Karpas-422 (cell line): ENCODE results near the gene RGS6. TPM values are rescaled to one million over a fixed set of nuclear protein-coding genes. Genes with fewer than 3 reads are reported as not detected.

Experiments
- DNase-seq: peaks from one replicate; pipeline ENCODE4 v3.0.0-alpha.2; 2015
- H2AFZ ChIP-seq: fragments of 200-600 bp; sonication (generic); 2 replicates; pipeline ENCODE4 v1.6.1; 2014; ENCODE audit warnings: antibody characterized with exemption, low read length, mixed read lengths
- H3K27ac ChIP-seq: fragments of 200-600 bp; sonication (generic); 2 replicates; pipeline ENCODE4 v1.5.1; 2014; ENCODE audit warnings: mild to moderate bottlenecking, low read length, moderate library complexity
- H3K27me3 ChIP-seq: fragments of 200-600 bp; sonication (generic); 2 replicates; pipeline ENCODE4 v1.6.1; 2014; ENCODE audit warnings: low read length, mixed read lengths
- H3K36me3 ChIP-seq: fragments of 200-600 bp; sonication (generic); 2 replicates; pipeline ENCODE4 v1.6.1; 2014; ENCODE audit warnings: low read length, mixed read lengths; ENCODE audit not compliant: insufficient read depth
- H3K4me1 ChIP-seq: fragments of 200-600 bp; sonication (generic); 2 replicates; pipeline ENCODE4 v1.6.1; 2014; ENCODE audit warnings: mild to moderate bottlenecking, low read length, mixed read lengths
- H3K4me2 ChIP-seq: fragments of 200-600 bp; sonication (generic); 2 replicates; pipeline ENCODE4 v1.6.1; 2014; ENCODE audit warnings: low read length, low read depth, mild to moderate bottlenecking; ENCODE audit not compliant: poor library complexity, severe bottlenecking
- H3K4me3 ChIP-seq: fragments of 200-600 bp; sonication (generic); 2 replicates; pipeline ENCODE4 v1.5.1; 2014; ENCODE audit warnings: mild to moderate bottlenecking, antibody characterized with exemption, low read length, mixed read lengths
- H3K79me2 ChIP-seq: fragments of 200-600 bp; sonication (generic); 2 replicates; pipeline ENCODE4 v1.6.1; 2014; ENCODE audit warnings: mild to moderate bottlenecking, low read length, mixed read lengths
- H3K9ac ChIP-seq: fragments of 200-600 bp; sonication (generic); 2 replicates; pipeline ENCODE4 v1.6.0; 2014; ENCODE audit warnings: low read length
- H3K9me2 ChIP-seq: fragments of 200-600 bp; sonication (generic), shearing (Covaris generic); replicated peaks from 2 replicates; pipeline ENCODE4 v1.6.0; 2014; ENCODE audit warnings: mild to moderate bottlenecking, low read length, moderate library complexity; ENCODE audit not compliant: insufficient read depth
- H3K9me3 ChIP-seq: fragments of 300-700, 200-600 bp; sonication (generic); 2 replicates; pipeline ENCODE4 v1.6.1; 2014; ENCODE audit warnings: low read length, mixed read lengths
- H4K20me1 ChIP-seq: fragments of 200-600 bp; sonication (generic); 2 replicates; pipeline ENCODE4 v1.6.1; 2014; ENCODE audit warnings: mild to moderate bottlenecking, antibody characterized with exemption, low read length, low read depth; ENCODE audit not compliant: insufficient read depth
- total RNA-seq: library from RNA; depleted of rRNA; stranded (reverse); fragments of >200 nt; shearing (Covaris generic); gene quantifications from 2 replicates; pipeline ENCODE4 v1.2.3, GENCODE V29; 2014; ENCODE audit warnings: low replicate concordance

RGS6 gene
- total RNA-seq, 1 experiment from 2014 or later = 0.07 TPM

DNA sequence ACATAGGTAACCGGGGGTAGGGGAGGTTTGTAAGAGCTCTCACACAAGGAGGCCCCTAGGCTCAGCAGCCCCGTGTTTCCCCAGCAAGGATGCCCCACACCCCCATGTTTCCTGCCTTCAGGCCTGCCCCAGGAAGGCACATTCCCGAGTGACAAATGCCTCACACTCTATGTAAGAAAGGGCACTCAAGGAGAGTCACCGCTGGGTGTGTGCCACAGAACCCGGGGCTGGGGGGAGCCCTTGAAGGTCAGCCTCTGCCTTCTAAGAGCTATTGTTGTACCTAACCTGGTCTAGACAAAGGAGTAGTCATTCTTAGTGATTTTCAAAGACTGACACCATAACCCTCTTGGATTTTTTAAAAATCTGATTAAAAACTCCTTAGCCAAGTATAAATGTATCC, 628.1 kb downstream of the RGS6 start:
- Histone ChIP-seq H3K27me3 (no peaks in the 10 kb centered on the region; the same call in 1 of the 2 replicates), H3K9ac (no peak overlapping the region), H3K79me2 (no peaks in the 10 kb centered on the region), H3K4me1 (peaks cover 16% of the 10 kb centered on the region), H3K4me3 (no peak overlapping the region), H4K20me1 (0 out of 2 replicates have a peak, but pooled peaks cover 6% of the 10 kb centered on the region), H3K36me3 (no peaks in the 10 kb centered on the region), H3K9me3 (no peaks in the 10 kb centered on the region), H3K9me2 (no peaks in the 10 kb centered on the region), H3K27ac (no peak overlapping the region), H3K4me2 (no peak overlapping the region), H2AFZ (no peak overlapping the region)
- no peak for DNase-seq

DNA sequence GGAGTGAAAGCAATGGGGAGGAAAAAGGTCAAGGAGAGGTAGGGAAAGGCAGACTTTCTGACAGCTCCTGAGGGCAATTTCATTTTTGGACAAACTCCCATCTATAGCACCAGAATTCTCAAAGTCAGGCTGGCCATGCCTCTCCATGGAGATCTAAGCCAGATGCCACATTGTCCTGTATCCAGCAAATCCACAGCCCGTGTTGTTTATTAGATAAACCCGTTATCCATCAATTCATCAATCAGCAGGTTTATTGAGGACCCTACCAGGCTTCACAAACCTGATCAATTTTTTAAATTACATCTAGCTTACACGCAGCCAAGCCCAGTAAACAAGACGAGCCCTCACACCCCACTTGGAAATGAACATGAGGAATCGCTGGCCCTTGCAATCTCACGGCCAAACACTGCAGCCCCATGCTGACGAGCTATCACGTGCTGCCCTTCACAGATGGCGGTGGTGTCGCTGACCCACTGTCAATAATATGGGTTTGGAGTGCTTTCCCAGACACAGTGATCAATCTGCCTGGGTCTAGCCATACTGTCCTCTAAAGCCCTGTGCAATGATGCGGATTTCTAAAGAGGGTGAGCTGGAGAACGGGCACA, 628.8 kb downstream of the RGS6 start:
- H3K9me3 ChIP-seq = no peaks in the 10 kb centered on the region
- no peaks in the 10 kb centered on the region for H3K36me3 ChIP-seq
- no peaks in the 10 kb centered on the region; the same call in 1 of the 2 replicates for H3K27me3 ChIP-seq
- no peak overlapping the region for H2AFZ ChIP-seq
- 0 out of 2 replicates have a peak, but pooled peaks cover 6% of the 10 kb centered on the region for H4K20me1 ChIP-seq
- H3K4me1 ChIP-seq = peaks cover 16% of the 10 kb centered on the region
- H3K4me3 ChIP-seq = no peak overlapping the region
- no peak for DNase-seq
- H3K4me2 ChIP-seq = no peak overlapping the region
- H3K9ac ChIP-seq = no peak overlapping the region
- H3K9me2 ChIP-seq = no peaks in the 10 kb centered on the region
- no peak overlapping the region for H3K27ac ChIP-seq
- H3K79me2 ChIP-seq = no peaks in the 10 kb centered on the region

GRCh38 chr14:72562300-72562699, 630.1 kb downstream of the RGS6 start:
- no peak overlapping the region for H3K9ac ChIP-seq
- no peaks in the 10 kb centered on the region for H3K9me3 ChIP-seq
- no peaks in the 10 kb centered on the region for H3K79me2 ChIP-seq
- H3K4me3 ChIP-seq = no peak overlapping the region
- no peak for DNase-seq
- no peaks in the 10 kb centered on the region for H3K36me3 ChIP-seq
- H3K9me2 ChIP-seq = no peaks in the 10 kb centered on the region
- no peak overlapping the region for H3K27ac ChIP-seq
- H3K4me1 ChIP-seq = peaks cover 16% of the 10 kb centered on the region
- H3K4me2 ChIP-seq = no peak overlapping the region
- H3K27me3 ChIP-seq = no peaks in the 10 kb centered on the region; the same call in 1 of the 2 replicates
- H2AFZ ChIP-seq = no peak overlapping the region
- 0 out of 2 replicates have a peak, but pooled peaks cover 6% of the 10 kb centered on the region for H4K20me1 ChIP-seq

DNA sequence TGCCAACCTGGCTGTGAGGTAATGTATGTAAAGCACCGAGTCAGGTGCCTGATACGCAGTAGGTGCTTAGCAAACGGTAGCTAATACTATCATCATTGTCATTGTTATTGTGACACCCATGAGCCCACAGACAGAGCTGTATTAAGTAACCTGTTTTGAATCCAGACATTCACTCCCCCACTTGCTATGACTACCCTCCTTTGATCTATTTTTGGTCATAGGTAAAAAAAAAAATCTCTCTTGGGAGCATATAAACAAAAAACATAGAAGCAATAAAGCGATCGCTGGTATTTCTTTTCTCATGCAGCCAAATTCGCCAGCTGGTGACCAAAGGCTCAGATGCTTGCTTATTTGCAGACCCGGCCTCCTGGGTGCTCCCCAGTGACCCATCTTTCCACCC, 631.4 kb downstream of the RGS6 start:
- Histone ChIP-seq H3K9ac (no peak overlapping the region; the same call in 1 of the 2 replicates), H3K79me2 (no peaks in the 10 kb centered on the region), H3K9me3 (no peaks in the 10 kb centered on the region), H3K27me3 (no peaks in the 10 kb centered on the region; the same call in 1 of the 2 replicates), H3K27ac (no peak overlapping the region), H3K4me3 (no peak overlapping the region), H3K4me2 (no peak overlapping the region), H3K4me1 (peaks cover 16% of the 10 kb centered on the region), H4K20me1 (0 out of 2 replicates have a peak, but pooled peaks cover 6% of the 10 kb centered on the region), H3K9me2 (no peaks in the 10 kb centered on the region), H2AFZ (no peak overlapping the region), H3K36me3 (no peaks in the 10 kb centered on the region)
- peak; percentile 51 for DNase-seq

- Histone ChIP-seq H3K4me2 (no peak overlapping the region), H3K4me1 (peaks cover 16% of the 10 kb centered on the region), H3K79me2 (no peaks in the 10 kb centered on the region), H2AFZ (no peak overlapping the region), H3K9me3 (no peaks in the 10 kb centered on the region), H3K4me3 (no peak overlapping the region), H3K9ac (no peak overlapping the region), H4K20me1 (0 out of 2 replicates have a peak, but pooled peaks cover 6% of the 10 kb centered on the region), H3K27ac (no peak overlapping the region), H3K27me3 (no peaks in the 10 kb centered on the region; the same call in 1 of the 2 replicates), H3K36me3 (no peaks in the 10 kb centered on the region), H3K9me2 (no peaks in the 10 kb centered on the region)
- DNase-seq = no peak
Measured at GRCh38 chr14:72565149-72565559, 632.9 kb downstream of the RGS6 start.

DNA sequence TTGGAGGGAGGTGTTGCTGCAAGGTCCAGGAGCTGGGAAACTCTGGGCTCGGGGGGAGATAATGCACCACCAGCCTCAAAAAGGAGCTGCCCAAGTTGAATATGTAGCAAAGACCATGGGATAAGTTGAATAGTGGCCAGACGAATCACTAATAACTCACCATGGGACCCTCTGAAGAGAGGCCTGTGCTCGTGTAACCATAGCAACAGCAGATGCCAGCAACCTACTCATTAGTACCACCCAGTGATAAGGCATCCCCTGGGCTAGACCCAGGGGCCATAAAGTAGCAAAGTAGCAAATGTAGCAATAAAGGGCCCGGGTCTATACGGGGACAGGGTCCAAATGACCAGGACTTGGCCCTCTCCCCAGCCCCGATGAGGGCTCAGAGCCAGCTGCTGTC, 633.7 kb downstream of the RGS6 start:
- Histone ChIP-seq H3K36me3 (no peaks in the 10 kb centered on the region), H3K9ac (no peak overlapping the region), H3K4me1 (peaks cover 16% of the 10 kb centered on the region), H3K27me3 (no peaks in the 10 kb centered on the region; the same call in 1 of the 2 replicates), H2AFZ (no peak overlapping the region), H3K9me2 (no peaks in the 10 kb centered on the region), H4K20me1 (0 out of 2 replicates have a peak, but pooled peaks cover 6% of the 10 kb centered on the region), H3K27ac (no peak overlapping the region), H3K4me3 (no peak overlapping the region), H3K4me2 (no peak overlapping the region), H3K79me2 (no peaks in the 10 kb centered on the region), H3K9me3 (no peaks in the 10 kb centered on the region)
- DNase-seq = no peak

DNA sequence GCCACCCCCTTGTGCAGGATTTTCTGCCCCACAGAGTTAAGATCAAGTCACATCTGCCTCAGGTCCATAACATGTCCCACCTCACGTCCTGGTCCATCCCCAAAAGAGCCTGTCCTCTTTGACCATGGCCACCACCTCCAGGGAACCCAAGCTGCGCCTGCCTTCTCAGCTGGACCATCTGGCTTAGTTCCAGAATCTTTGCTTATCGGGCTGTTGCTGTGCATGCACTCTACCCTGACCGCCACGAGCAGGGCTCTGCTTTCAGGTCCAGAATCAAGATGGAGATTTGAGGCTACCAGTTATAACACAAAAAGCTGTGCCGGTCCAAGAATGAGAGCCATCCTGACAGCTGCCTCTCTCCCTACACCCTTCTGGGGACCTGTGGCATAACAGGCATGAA, 635.0 kb downstream of the RGS6 start:
- Histone ChIP-seq H3K9me3 (no peaks in the 10 kb centered on the region), H3K27ac (no peak overlapping the region), H3K9me2 (no peaks in the 10 kb centered on the region), H3K9ac (no peak overlapping the region), H3K4me2 (no peak overlapping the region), H2AFZ (no peak overlapping the region), H3K4me1 (peaks cover 16% of the 10 kb centered on the region), H4K20me1 (0 out of 2 replicates have a peak, but pooled peaks cover 6% of the 10 kb centered on the region), H3K36me3 (no peaks in the 10 kb centered on the region), H3K4me3 (no peak overlapping the region), H3K27me3 (no peaks in the 10 kb centered on the region; the same call in 1 of the 2 replicates), H3K79me2 (no peaks in the 10 kb centered on the region)
- DNase-seq = no peak

DNA sequence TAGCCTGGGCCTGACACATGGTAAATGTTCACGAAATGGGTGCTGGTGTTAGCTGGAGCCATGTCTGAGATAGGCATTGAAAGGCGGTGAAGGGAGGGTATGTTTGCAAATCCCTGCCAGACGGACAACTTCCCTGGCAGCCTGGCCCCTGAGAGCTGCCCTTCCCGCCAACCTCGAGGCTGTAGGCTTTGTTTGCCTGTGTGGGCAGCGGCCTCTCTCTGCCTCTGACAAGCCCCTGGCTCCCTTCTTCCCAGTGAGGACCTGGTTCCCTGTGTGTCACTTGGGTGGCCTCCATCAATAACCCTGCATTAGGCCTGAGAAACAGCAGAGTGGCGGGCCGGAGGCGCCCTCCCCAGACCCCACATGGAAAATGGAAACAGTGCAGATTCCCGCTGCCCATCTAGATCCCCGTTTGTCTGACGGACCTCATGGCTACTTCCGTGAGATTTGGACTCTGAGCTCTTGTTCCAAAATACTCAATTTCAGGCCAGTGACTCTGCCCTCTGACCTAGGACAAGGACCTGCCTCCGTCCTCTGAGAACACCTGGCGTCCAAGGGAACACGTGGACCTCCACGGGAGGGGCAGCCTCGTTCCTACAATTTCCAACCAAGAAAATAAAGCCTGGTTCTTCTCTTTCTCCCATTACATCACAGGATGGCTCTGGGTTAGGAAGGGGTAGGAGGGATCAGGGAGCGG, 636.2 kb downstream of the RGS6 start:
- Histone ChIP-seq H3K4me2 (no peak overlapping the region), H3K36me3 (no peaks in the 10 kb centered on the region), H3K9me2 (no peaks in the 10 kb centered on the region), H3K4me3 (no peak overlapping the region), H3K27me3 (no peaks in the 10 kb centered on the region; the same call in 1 of the 2 replicates), H4K20me1 (0 out of 2 replicates have a peak, but pooled peaks cover 6% of the 10 kb centered on the region), H3K4me1 (peaks cover 10% of the 10 kb centered on the region), H3K9ac (no peak overlapping the region), H3K9me3 (no peaks in the 10 kb centered on the region), H2AFZ (no peak overlapping the region), H3K27ac (no peak overlapping the region), H3K79me2 (no peaks in the 10 kb centered on the region)
- DNase-seq = no peak
